Measurements from ENCODE around the gene EGLN2.
"Not testable (repeated sequence)": the region's sequence is repeated elsewhere in the genome, so short reads cannot be mapped to it uniquely, and the experiment has no call there.

Gene EGLN2

DNA sequence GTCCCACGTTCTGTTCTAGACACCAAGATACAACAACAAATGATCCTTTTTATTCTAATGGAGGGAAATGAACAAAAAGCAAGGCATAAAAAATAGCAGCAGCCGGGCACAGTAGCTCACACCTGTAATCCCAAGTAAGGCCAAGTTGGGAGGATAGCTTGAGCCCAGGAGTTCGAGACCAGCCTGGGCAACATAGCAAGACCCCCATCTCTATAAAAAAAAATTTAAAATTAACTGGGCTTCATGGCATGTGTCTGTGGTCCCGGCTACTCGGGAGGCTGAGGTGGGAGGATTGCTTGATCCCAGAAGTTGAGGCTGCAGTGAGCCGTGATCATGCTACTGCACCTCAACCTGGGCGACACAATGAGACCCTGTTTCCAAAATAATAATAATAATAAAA is 22.6 kb upstream of the EGLN2 start:
- in situ Hi-C loops (cut with MboI; ENCODE audit: low sequenced_read_pairs), result no loop called here

DNA sequence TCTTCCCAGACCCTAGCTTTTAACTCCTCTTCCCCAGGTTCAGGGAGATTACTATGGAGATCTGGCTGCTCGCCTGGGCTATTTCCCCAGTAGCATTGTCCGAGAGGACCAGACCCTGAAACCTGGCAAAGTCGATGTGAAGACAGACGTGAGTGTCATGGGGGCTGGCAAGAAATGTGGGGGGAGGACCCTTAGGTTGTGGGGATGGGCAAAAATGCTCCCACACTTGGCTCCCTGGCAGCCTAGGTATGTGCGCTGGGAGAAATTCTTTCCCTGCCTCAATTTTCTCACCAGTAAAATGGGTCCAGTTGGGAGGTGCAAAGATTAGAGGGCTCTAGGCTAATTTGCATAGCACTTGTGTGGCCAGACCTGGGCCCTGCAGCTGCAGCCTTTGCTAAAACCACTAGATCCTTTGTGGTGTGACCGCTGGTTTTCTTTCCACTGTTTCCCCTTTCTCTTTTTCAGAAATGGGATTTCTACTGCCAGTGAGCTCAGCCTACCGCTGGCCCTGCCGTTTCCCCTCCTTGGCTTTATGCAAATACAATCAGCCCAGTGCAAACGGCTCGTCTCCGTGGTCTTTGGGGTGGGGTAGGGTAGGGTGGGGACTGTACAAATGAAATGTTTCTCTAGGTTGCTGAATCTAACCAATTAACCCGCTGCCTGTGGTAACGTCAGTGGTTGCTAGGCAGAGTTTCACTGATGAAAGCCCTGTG is 21.9 kb upstream of the EGLN2 start:
- in situ Hi-C loops (cut with MboI; ENCODE audit: low sequenced_read_pairs), result no loop called here

DNA sequence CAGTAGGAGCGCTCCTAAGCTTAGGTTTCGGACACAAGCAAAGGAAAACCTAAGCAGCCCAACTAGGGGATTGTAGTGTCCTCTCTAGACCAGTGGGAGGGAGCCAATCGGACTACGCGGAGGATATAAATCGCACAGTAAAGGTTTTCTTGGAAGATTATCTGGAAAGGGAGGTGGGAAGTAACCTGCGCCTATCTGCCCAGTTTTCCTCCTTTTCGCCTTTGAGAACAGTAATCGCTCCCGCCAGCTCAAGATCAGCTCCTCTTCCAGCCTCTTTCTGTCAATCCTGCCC is 21.4 kb upstream of the EGLN2 start:
- in situ Hi-C loops (cut with MboI; ENCODE audit: low sequenced_read_pairs), result no loop called here

DNA sequence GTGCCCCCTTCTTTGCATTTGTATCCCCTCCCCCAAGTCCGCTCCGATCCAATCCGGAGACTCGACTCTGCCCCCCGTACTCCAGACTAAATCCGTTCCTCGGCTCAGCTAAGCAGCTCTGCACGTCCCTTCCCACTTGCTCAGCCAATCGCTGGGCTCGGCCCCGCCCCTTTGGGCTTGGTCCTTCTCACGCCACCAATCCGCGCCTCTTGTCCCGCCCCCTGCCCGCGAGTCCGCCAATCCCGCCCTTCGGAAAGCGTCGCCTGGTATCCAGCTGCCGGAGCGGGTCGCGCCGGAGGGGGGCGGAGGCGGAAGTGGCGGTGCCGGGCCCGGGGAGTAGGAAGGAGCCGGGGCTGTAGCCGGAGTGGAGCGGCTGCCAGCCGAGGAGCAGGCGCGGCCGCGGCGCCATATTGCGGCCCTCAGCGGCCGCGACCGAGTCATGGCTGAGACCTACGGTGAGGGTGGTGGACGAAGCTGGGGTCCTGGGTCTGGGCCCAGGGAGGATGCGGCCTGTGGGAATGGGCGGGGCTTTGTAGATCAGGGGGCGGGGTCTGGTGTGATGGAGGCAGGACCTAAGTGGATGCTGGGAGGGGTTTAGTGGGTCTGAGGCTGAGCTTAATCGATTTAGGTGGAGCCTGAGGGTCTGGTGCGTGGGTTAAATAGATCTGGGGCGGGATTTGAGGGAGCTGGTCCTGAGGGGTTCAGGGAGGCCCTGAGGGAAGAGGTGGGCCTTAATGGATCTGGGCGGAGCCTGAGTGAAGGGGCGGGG is 20.9 kb upstream of the EGLN2 start, which contains the start of gene RAB4B:
RAB4B (plus strand) TSS at position 311 of the 769 bp plus-strand sequence; CDS start at position 440, 129 bp downstream.
- in situ Hi-C loops (cut with MboI; ENCODE audit: low sequenced_read_pairs), result no loop called here

DNA sequence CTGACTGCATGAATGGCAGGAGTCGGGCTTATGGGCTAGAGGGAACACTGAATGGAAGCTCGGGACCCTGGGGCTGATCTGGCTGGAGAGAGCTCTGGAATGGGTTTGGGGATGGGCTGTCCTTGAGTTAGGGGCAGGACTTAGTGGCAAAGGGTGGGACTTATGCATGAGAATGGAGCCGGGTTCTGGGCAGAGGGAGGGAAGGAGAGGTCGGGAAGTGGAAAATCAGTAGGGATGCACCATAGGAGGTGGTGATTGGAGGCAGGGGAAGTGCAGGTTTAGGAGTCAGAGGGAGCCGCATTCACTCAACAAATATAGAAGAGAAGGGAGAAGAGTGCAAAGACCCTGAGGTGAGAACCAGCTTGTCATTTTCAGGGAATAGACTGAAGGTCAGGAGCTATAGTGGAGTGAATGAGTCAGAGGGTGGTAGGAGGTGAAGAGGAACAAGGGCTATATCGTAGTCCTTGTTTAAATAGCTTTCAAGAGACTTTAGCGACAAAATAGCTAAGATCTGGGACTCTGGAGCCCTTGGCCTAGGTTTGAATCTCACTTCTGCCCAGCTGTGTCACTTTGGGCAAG is 20.2 kb upstream of the EGLN2 start:
- in situ Hi-C loops (cut with MboI; ENCODE audit: low sequenced_read_pairs), result no loop called here

DNA sequence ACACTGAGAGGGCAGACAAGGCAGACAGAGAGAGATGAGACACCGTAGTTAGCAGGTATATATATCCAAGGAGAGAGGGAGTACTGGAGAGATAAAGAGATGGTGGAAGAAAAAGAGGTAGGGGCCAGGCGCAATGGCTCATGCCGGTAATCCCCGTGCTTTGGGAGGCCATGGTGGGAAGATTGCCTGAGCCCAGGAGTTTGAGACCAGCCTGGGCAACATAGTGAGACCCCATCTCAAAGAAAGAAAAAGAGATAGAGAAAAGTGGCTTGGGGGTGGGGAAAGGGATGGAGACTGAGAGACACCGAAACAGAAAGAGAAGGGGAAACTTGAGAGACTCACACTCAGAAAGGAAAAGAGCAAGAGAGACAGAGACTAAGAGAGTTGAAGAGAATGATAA is 18.4 kb upstream of the EGLN2 start:
- in situ Hi-C loops (cut with MboI; ENCODE audit: low sequenced_read_pairs), result no loop called here

DNA sequence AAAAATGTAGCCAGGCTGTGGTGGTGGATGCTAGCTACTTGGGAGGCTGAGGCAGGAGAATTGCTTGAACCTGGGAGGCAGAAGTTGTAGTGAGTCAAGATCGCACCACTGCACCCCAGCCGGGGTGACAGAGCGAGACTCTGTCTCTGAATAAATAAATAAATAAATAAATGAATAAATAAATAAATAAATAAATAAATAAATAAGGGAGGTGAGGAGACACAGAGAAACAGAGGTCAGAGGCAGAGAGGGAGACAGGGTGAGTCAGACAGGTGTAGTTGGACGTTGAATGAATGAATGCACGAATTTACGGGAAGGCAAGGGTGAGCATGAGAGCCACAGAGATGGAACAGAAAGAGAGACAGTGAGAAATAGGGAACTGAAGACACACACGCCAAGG is 17.9 kb upstream of the EGLN2 start:
- in situ Hi-C loops (cut with MboI; ENCODE audit: low sequenced_read_pairs), result no loop called here

DNA sequence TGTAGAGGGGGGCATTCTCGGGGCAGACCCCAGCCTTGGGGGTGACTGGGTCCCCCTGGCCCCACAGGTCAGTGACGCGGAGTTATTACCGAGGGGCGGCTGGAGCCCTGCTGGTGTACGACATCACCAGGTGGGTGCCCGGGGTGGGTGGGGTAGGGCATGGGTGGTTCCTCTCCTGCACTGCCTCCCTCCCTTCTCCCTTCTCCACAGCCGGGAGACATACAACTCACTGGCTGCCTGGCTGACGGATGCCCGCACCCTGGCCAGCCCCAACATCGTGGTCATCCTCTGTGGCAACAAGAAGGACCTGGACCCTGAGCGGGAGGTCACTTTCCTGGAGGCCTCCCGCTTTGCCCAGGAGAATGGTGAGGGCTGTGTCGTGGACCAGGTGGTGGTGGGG is 15.3 kb upstream of the EGLN2 start:
- in situ Hi-C loops (cut with MboI; ENCODE audit: low sequenced_read_pairs), result no loop called here

DNA sequence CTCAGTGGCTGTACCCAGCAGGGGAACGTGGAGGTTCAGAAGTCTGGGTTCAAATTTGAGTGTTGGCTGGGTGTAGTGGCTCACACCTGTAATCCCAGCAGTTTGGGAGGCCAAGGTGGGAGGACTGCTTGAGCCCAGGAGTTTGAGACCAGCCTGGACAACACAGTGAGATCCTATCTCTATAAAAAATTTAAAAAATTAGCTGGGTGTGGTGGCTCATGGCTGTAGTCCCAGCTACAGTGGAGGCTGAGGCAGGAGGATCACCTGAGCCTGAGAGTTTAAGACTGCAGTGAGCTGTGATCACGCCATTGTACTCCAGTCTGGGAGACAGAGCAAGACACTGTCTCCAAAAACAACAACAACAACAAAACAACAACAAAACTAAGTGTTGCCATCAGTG is 14.8 kb upstream of the EGLN2 start:
- in situ Hi-C loops (cut with MboI; ENCODE audit: low sequenced_read_pairs), result not testable (repeated sequence)

DNA sequence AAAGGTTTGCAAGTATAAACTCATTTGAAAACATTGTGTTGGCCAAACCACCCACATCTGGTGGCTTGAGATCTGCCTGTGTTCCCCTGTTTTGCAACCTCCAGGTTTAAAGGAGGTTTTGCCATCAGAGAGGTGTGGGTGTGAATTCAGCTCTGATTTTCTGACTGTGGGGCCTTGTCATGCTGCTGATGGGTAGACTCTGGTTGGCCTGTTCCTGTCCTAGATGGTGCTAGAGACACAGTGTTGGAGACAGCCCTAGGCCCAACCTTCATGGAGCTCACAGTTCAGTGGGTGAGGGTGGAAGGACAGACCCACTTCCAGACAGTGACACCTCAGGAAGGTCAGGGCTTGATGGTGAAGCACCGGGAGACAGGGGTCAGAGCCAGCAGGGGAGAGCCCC is 13.5 kb upstream of the EGLN2 start:
- in situ Hi-C loops (cut with MboI; ENCODE audit: low sequenced_read_pairs), result no loop called here

DNA sequence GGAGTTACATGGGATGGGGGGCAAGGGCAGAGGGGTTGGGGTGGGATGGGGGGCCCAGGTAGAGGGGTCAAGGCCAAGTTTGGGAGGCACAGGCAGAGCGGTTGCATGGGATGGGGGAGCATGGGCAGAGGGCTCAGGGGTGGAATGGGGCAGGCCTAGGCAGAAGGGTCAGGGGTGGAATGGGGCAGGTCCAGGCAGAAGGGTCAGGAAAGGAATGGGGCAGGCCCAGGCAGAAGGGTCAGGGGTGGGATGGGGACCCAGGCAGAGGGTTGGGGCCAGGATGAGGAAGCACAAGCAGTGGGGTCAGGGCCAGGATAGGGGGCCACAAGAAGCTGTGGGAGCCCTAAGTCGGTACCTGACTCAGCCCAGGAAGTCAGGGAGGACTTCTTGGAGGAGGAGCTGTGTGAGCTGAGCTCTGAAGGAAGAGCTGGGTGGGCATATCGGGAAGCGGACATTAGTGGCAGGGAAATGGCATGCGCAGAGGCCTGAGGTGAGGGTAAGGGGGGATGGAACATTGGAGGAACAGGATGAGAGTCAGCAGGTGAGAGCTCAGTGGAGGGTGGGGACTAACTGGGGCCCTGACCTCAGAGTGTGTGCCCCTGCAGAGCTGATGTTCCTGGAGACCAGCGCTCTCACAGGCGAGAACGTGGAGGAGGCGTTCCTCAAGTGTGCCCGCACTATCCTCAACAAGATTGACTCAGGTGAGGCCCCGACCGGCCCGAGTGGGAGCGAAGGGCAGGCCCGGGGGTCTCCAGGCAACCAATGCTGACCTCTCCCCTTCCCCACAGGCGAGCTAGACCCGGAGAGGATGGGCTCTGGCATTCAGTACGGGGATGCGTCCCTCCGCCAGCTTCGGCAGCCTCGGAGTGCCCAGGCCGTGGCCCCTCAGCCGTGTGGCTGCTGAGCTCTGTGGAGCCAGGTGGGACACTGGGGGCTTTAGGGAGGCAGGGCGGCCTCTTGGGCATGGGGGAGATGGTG is 12.6 kb upstream of the EGLN2 start:
- in situ Hi-C loops (cut with MboI; ENCODE audit: low sequenced_read_pairs), result no loop called here

DNA sequence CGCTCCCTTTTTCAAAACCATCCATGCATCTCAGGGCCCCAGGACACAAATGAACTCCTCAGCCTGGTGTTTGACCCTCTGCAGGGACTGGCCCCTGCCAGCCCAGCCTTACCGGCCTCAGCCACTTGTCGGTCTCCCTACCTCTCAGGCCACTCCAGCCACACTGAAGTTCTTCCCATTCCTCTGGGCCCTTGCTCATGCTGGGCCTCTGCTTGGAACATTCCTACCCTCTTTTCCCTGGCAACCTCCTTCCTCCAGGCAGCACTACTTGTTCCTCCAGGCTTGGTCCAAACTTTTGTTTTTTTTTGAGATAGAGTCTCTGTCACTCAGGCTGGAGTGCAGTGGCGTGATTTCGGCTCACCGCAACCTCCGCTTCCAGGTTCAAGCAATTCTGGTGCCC is 7.6 kb upstream of the EGLN2 start:
- in situ Hi-C loops (cut with MboI; ENCODE audit: low sequenced_read_pairs), result no loop called here

DNA sequence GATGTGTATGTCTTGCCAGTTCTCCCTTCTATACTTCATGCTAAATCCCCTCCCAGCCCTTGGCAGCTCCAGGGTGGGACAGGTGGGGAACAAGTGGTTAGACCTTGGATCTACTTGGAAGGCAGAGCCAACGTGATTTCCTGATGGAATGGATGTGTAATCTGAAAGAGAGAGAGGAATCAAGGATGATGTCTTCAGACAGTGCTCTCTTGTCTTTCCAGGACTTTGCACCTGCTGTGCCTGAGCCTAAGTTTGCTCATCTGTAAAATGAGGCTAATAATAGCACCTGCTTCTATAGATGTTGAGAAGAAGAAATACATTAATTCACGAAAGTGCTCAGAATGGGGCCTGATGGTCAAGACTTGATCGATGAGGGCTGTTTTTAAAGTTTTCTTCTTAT is 7.0 kb upstream of the EGLN2 start:
- in situ Hi-C loops (cut with MboI; ENCODE audit: low sequenced_read_pairs), result no loop called here

DNA sequence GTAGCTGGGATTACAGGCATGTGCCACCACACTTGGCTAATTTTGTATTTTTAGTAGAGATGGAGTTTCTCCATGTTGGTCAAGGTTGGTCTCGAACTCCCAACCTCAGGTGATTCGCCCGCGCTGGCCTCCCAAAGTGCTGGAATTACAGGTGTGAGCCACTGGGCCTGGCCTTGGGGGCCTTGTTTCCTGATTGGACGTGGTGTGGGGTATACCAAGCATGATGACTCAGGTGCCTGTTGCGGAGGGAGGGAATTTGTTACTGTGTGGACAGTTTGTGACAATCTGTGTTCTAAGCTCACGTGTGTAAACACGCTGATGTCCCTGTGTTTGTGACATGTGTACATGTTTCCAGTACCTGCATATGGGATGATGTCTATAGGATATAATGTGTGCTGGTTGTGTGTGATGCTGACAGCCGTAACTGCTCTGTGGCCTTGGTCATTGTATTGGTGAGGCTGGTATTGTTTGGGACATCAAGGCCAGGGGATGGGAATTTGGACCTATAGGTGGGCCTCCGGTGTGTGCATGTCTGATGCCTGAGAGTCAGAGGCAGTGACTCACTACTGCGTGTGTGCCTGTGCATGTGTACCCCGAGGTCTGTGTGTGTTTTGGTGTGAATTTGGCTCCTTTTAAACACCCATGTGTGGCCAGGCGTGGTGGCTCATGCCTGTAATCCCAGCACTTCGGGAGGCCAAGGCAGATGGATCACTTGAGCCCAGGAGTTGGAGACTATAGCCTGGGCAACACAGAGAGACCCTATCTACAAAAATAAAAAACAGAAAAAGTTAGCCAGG is 1.6 kb upstream of the EGLN2 start:
- in situ Hi-C loops (cut with MboI; ENCODE audit: low sequenced_read_pairs), result no loop called here

DNA sequence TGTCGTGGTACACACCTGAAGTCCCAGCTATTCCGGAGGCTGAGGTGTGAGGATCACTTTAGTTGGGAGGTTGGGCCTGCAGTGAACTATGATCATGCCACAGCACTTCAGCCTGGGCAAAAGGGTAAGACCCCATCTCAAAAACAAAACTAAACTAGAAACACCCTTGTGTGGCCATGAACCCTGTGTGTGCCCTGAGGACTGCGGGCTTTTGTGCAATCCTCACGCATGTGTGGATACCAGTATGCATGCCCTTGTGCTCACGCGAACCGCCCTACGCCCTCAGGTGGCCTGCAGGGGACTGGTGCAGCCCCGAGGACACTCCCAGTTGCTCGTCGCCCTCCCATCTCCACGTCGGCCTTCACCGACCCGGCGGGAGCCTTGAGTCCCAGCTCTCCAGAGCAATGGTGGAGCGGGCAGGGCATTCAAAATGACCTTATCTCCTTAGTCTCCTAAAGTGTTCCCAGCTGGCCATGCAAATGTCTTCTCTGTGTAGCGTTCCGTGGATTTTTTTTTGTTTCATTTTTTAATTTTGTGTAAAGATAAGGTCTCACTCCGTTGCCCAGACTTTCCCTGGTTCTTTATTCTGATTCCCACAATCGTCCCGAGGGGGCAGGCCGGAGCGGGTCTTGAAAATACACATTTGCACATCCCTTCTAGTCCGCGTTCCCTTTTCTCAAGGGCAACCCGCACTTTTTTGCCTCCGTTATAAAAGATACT is 868 bp upstream of the EGLN2 start:
- in situ Hi-C loops (cut with MboI; ENCODE audit: low sequenced_read_pairs), result no loop called here

DNA sequence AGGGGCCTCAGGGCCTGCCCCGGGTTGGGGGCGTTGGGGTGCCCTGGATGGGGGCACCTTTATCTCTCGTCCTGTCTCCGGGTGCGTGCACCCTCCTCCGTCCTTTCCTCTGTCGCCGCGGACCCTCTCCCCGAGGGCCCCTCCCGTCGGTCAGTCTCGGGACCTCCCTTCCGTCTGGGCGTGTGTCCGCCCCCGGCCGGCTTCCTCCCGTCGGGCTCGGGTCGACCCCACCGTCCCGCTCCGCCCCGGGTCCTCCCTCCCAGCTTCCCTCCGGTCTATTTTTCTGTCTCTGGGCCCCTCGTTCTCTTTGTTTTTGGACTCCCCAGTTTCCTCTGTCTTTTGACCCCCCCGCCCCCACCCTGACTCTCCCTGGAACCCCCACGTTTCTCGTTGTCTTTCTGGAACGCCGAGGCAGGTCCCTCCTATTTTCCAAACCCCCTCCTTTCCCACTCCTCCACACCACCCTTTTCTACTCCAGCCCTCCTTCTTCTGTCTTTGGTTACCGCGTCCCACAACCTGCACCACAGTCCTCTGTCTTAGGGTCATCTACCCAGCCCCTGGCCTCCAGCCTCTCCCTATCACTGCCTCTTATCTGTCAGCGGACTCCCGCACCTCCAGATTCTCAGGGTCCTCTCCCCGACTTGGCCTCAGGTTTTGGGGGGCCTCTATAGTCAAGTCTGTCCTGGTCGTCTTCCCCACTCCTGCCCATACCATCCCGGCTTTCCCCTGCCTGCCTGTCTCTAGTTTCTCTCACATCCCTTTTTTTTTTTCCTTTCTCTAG is 757 bp downstream of the EGLN2 start:
- in situ Hi-C loops (cut with MboI; ENCODE audit: low sequenced_read_pairs), result no loop called here

DNA sequence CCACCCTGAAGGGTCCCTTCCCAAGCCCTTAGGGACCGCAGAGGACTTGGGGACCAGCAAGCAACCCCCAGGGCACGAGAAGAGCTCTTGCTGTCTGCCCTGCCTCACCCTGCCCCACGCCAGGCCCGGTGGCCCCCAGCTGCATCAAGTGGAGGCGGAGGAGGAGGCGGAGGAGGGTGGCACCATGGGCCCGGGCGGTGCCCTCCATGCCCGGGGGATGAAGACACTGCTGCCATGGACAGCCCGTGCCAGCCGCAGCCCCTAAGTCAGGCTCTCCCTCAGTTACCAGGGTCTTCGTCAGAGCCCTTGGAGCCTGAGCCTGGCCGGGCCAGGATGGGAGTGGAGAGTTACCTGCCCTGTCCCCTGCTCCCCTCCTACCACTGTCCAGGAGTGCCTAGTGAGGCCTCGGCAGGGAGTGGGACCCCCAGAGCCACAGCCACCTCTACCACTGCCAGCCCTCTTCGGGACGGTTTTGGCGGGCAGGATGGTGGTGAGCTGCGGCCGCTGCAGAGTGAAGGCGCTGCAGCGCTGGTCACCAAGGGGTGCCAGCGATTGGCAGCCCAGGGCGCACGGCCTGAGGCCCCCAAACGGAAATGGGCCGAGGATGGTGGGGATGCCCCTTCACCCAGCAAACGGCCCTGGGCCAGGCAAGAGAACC is 1.5 kb downstream of the EGLN2 start:
- in situ Hi-C loops (cut with MboI; ENCODE audit: low sequenced_read_pairs), result no loop called here

DNA sequence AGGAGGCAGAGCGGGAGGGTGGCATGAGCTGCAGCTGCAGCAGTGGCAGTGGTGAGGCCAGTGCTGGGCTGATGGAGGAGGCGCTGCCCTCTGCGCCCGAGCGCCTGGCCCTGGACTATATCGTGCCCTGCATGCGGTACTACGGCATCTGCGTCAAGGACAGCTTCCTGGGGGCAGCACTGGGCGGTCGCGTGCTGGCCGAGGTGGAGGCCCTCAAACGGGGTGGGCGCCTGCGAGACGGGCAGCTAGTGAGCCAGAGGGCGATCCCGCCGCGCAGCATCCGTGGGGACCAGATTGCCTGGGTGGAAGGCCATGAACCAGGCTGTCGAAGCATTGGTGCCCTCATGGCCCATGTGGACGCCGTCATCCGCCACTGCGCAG is 2.0 kb downstream of the EGLN2 start:
- in situ Hi-C loops (cut with MboI; ENCODE audit: low sequenced_read_pairs), result no loop called here

All from hTERT RPE-1 (cell line).